ENCODE data around the gene LRTM2.

- TF ChIP-seq, protein P1, sequence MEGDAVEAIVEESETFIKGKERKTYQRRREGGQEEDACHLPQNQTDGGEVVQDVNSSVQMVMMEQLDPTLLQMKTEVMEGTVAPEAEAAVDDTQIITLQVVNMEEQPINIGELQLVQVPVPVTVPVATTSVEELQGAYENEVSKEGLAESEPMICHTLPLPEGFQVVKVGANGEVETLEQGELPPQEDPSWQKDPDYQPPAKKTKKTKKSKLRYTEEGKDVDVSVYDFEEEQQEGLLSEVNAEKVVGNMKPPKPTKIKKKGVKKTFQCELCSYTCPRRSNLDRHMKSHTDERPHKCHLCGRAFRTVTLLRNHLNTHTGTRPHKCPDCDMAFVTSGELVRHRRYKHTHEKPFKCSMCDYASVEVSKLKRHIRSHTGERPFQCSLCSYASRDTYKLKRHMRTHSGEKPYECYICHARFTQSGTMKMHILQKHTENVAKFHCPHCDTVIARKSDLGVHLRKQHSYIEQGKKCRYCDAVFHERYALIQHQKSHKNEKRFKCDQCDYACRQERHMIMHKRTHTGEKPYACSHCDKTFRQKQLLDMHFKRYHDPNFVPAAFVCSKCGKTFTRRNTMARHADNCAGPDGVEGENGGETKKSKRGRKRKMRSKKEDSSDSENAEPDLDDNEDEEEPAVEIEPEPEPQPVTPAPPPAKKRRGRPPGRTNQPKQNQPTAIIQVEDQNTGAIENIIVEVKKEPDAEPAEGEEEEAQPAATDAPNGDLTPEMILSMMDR (IDR thresholded peaks at IDR 0.05; ENCODE audit: poor library complexity), result peak; percentile 88
- no peak for TF ChIP-seq EZH2 (IDR thresholded peaks at IDR 0.05; ENCODE audit: borderline replicate concordance)
- no peak for TF ChIP-seq EZH2phosphoT487 (IDR thresholded peaks at IDR 0.05; ENCODE audit: low read depth, severe bottlenecking, unreplicated experiment)
Measured at GRCh38 chr12:1791104-1791841, 29.1 kb upstream of the LRTM2 start.
